OCI-LY1 (cell line): Measurements from ENCODE around the gene ZAR1L.

ENCODE experiments used
- H2AFZ ChIP-seq: fragments of 200-600 bp; sonication (generic), shearing (Covaris generic); 2 replicates; pipeline ENCODE4 v1.6.0; 2014; ENCODE audit warnings: antibody characterized with exemption, mild to moderate bottlenecking, low read length
- H3F3A ChIP-seq: fragments of 200-600 bp; sonication (generic), shearing (Covaris generic); 2 replicates; pipeline ENCODE4 v1.6.0; 2014; ENCODE audit warnings: mild to moderate bottlenecking, antibody characterized with exemption, low read length, moderate library complexity; ENCODE audit not compliant: insufficient read depth
- H3K27ac ChIP-seq: fragments of 200-600 bp; sonication (generic); 2 replicates; pipeline ENCODE4 v1.5.1; 2014; ENCODE audit warnings: low read length, mixed run types, mild to moderate bottlenecking, low read depth; ENCODE audit not compliant: poor library complexity, severe bottlenecking
- H3K27me3 ChIP-seq: fragments of 200-600 bp; sonication (generic); 2 replicates; pipeline ENCODE4 v1.6.0; 2014; ENCODE audit warnings: antibody characterized with exemption, mild to moderate bottlenecking, low read length, moderate library complexity; ENCODE audit not compliant: insufficient read depth
- H3K36me3 ChIP-seq: fragments of 200-600 bp; sonication (generic); 2 replicates; pipeline ENCODE4 v1.6.1; 2014; ENCODE audit warnings: mild to moderate bottlenecking, antibody characterized with exemption, low read length, moderate library complexity, mixed read lengths; ENCODE audit not compliant: insufficient read depth
- H3K4me1 ChIP-seq: fragments of 200-600 bp; sonication (generic); 2 replicates; pipeline ENCODE4 v1.5.1; 2014; ENCODE audit warnings: mild to moderate bottlenecking, low read length, moderate library complexity; ENCODE audit not compliant: insufficient read depth, severe bottlenecking
- H3K4me2 ChIP-seq: fragments of 200-600 bp; sonication (generic), shearing (Covaris generic); 2 replicates; pipeline ENCODE4 v1.6.1; 2014; ENCODE audit warnings: low read length
- H3K4me3 ChIP-seq: fragments of 200-600 bp; sonication (generic); 2 replicates; pipeline ENCODE4 v1.5.1; 2014; ENCODE audit warnings: low read length, low read depth, mild to moderate bottlenecking, mixed read lengths; ENCODE audit not compliant: poor library complexity, severe bottlenecking
- H3K79me2 ChIP-seq: fragments of 200-600 bp; shearing (Covaris generic); 2 replicates; pipeline ENCODE4 v1.6.1; 2016; ENCODE audit warnings: mixed run types, low read length, mixed read lengths; ENCODE audit not compliant: insufficient read depth
- H3K9ac ChIP-seq: fragments of 200-600 bp; sonication (generic), shearing (Covaris generic); 2 replicates; pipeline ENCODE4 v1.6.1; 2014; ENCODE audit warnings: mild to moderate bottlenecking, low read length, mixed read lengths
- H3K9me2 ChIP-seq: fragments of 200-600 bp; sonication (generic), shearing (Covaris generic); 2 replicates; pipeline ENCODE4 v1.6.1; 2014; ENCODE audit warnings: low read depth, mild to moderate bottlenecking, low read length, mixed read lengths
- H3K9me3 ChIP-seq: fragments of 200-600 bp; shearing (Covaris generic); 2 replicates; pipeline ENCODE4 v1.6.1; 2014; ENCODE audit warnings: low read length, mixed read lengths
- H4K20me1 ChIP-seq: fragments of 200-600 bp; sonication (generic), shearing (Covaris generic); 2 replicates; pipeline ENCODE4 v1.6.0; 2016; ENCODE audit warnings: mild to moderate bottlenecking, low read length; ENCODE audit not compliant: insufficient read depth
- CTCF ChIP-seq: fragments of 200-600 bp; sonication (generic), shearing (Covaris generic); IDR thresholded peaks from 2 replicates; pipeline ENCODE4 v1.5.1; 2017; ENCODE audit warnings: mild to moderate bottlenecking, antibody characterized with exemption, low read length, moderate library complexity, mixed read lengths
- EZH2 ChIP-seq: fragments of 200-600 bp; sonication (generic), shearing (Covaris generic); IDR thresholded peaks from 2 replicates; pipeline ENCODE4 v1.8.0; 2017; ENCODE audit warnings: borderline replicate concordance, mixed run types, mild to moderate bottlenecking, antibody characterized with exemption, low read length, moderate library complexity, mixed read lengths

The ZAR1L gene

GRCh38 chr13:32284927-32285632, 30.1 kb downstream of the ZAR1L start:
- no peak overlapping the region for H2AFZ ChIP-seq
- 0 out of 2 replicates have a peak, but pooled peaks cover 1% of the 10 kb centered on the region for H3K27me3 ChIP-seq
- no peaks in the 10 kb centered on the region for H3K4me1 ChIP-seq
- no peak overlapping the region for H3K4me3 ChIP-seq
- no peaks in the 10 kb centered on the region for H3K36me3 ChIP-seq
- no peak for TF ChIP-seq CTCF
- no peak for TF ChIP-seq EZH2
- H3K27ac ChIP-seq: no peak overlapping the region
- H3K9ac ChIP-seq: no peak overlapping the region
- H3F3A ChIP-seq: no peaks in the 10 kb centered on the region
- H3K9me2 ChIP-seq: no peaks in the 10 kb centered on the region
- no peaks in the 10 kb centered on the region for H3K9me3 ChIP-seq
- H4K20me1 ChIP-seq: no peaks in the 10 kb centered on the region
- H3K4me2 ChIP-seq: no peak overlapping the region
- H3K79me2 ChIP-seq: no peaks in the 10 kb centered on the region

- H3K4me1 ChIP-seq: no peaks in the 10 kb centered on the region
- no peak overlapping the region for H3K4me3 ChIP-seq
- no peaks in the 10 kb centered on the region for H4K20me1 ChIP-seq
- no peak overlapping the region for H3K4me2 ChIP-seq
- H3K9me3 ChIP-seq: no peaks in the 10 kb centered on the region
- H3F3A ChIP-seq: no peaks in the 10 kb centered on the region
- H3K27me3 ChIP-seq: 0 out of 2 replicates have a peak, but pooled peaks cover 3% of the 10 kb centered on the region
- no peaks in the 10 kb centered on the region for H3K36me3 ChIP-seq
- H3K9me2 ChIP-seq: no peaks in the 10 kb centered on the region
- H2AFZ ChIP-seq: no peak overlapping the region
- TF ChIP-seq EZH2 (no peak), CTCF (no peak)
- H3K27ac ChIP-seq: no peak overlapping the region
- H3K9ac ChIP-seq: no peak overlapping the region
- H3K79me2 ChIP-seq: no peaks in the 10 kb centered on the region
Measured at GRCh38 chr13:32282096-32282711, 33.0 kb downstream of the ZAR1L start.

- Histone ChIP-seq H3K4me3 (no peak overlapping the region), H3K79me2 (no peaks in the 10 kb centered on the region), H3K4me2 (no peak overlapping the region), H3K9me2 (no peaks in the 10 kb centered on the region), H3K27me3 (0 out of 2 replicates have a peak, but pooled peaks cover 3% of the 10 kb centered on the region), H2AFZ (no peak overlapping the region), H3K9me3 (no peaks in the 10 kb centered on the region), H3K27ac (no peak overlapping the region), H3K9ac (no peak overlapping the region), H3K4me1 (no peaks in the 10 kb centered on the region), H4K20me1 (no peaks in the 10 kb centered on the region), H3K36me3 (no peaks in the 10 kb centered on the region), H3F3A (no peaks in the 10 kb centered on the region)
- no peak for TF ChIP-seq CTCF
- TF ChIP-seq EZH2: no peak
Measured at GRCh38 chr13:32281096-32281495, 34.1 kb downstream of the ZAR1L start.
